Stimulated activated CD4-positive, alpha-beta T cell treated with anti-CD3 and anti-CD28 coated beads, Interleukin-15, amount 100 ng/mL, for 24 hours (primary cell): ENCODE data around the gene ANGPTL4.
"Not testable (repeated sequence)": the region's sequence is repeated elsewhere in the genome, so short reads cannot be mapped to it uniquely, and the experiment has no call there.

Experiments
- DNase-seq: peaks from one replicate; pipeline ENCODE4 v3.0.0-alpha.2; 2020

The ANGPTL4 gene

DNA sequence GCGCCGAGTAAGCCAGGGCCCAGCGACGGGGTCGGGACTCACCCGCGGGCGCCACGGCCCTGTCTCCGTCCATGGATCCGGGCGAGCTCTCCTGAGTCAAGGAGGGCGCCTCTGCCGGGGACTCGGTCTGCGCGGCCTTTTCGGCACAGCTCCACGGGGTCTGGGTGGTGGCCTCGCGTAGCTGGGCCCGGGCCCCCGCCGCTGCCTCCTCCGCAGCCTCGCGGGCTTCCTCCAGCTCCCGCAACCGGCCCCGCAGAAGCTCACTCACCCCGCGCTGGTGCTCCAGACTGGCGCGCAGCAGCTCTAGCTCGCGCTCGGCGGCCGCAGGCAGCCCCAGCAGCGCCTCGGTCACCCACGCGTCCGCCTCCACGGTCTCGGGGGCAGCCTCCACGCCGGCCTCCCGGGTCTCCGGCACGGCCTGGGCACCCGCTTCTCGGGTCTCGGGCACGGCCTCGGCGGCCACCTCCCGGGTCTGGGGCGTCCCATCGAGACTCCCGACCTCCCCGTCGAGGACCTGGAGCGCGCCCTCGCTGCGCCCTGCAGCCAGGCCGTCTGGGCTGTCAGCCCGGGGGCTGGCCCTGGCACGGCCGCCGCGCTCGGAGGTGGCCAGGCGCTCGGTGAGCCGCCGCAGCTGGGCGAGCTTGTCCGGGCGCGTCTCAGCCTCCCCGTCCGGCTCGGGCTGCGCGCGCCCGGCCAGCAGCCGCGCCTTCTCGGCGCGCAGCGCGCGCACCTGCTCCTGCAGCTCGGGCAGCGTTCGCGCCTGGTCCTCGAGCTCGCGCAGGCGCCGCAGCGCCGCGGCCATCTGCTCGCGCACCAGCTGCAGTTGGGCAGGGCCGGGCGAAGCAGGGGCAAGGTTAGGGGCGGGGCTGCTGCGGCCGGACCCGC lies 29.3 kb upstream of the ANGPTL4 start:
- peak; percentile 66 for DNase-seq

DNA sequence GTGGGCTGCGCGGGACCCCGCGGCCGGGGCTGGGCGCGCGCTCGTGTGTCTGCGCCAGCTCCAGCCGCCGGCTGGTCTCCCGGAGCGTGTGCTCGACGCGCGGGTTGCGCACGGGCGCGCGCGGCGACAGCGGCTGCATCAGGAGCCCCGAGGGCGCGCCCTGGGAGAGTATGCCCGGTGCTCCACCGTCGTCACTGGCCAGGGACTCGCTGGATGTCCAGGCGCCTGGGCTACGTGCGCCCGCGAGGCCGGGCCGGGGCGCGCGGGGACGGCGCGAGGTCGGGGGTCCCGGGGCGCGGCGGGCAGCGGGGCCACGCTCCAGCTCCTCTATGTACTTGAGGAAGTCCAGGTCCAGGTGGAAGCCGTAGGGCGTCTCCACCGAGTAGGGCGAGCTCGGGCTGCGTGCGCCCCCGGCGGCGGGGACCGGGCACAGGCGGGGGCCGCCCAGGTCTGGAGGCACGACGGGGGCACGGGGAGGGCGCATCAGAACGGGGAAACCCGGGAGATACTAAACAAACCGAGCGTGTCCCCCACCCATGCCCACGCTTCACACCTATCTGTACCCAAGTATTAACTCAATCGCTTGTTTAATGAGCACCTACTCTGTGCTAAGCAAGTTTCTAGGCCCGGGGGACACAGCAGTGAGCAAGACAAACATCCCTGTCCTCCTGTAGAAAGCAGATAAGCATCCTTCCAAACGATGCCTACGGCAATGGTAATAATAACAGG lies 28.4 kb upstream of the ANGPTL4 start:
- peak; percentile 58 for DNase-seq

DNA sequence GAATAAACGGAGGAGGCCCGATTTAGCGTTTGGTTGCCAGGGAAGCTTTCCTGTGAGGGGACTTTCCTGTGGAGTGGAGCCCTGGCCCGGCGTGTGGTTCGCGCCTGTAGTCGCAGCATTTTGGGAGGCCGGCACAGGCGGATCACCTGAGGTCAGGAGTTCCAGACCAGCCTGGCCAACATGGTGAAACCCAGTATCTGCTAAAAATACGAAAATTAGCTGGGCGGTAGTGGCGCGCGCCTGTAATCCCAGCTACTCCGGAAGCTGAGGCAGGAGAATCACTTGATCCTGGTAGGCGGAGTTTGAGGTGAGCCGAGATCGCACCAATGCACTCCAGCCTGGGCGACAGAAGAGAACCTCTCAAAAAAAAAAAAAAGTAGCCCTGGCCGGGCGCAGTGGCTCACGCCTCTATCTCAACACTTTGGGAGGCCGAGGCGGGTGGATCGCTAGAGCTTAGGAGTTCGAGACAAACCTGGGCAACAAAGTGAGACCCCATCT lies 27.8 kb upstream of the ANGPTL4 start:
- DNase-seq, result no peak

DNA sequence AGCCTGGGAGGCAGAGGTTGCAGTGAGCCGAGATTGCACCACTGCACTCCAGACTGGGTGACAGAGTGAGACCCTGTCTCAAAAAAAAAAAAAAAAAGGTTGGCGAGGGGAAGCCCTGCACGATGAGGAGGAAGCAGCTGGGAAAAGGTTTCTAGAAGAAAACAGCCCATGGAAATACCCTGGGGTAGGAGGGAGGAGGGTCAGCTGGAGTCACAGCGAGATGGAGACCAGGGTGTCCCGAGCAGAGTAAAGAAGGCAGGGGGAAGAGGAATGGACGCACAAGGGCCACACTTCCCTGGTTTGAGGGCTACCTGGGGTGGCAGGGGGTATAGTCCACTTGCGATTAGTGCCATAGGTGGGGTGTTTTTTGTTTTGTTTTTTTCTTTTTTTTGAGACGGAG lies 27.3 kb upstream of the ANGPTL4 start:
- DNase-seq, result no peak

- no peak for DNase-seq
These were observed 26.2 kb upstream of the ANGPTL4 start for GRCh38 chr19:8337728-8338127.

DNA sequence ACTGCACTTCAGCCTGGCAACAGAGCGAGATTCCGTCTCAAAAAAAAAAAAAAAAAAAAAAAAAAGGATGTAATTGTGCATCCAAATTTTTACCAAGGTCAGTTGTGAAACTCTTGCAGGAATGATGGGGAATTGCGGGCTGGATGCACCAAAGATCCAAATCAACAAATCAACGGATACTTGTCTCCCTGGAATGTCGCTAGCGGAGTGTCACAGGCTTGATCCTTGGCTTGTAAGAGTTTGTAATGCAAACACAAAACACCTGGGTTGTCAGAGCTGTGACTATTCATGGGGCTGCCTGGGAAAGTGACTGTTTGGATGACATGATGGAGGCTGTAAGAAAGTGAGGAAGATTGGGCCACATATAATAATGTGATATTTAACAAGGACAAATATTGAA lies 25.1 kb upstream of the ANGPTL4 start:
- DNase-seq, result no peak

DNA sequence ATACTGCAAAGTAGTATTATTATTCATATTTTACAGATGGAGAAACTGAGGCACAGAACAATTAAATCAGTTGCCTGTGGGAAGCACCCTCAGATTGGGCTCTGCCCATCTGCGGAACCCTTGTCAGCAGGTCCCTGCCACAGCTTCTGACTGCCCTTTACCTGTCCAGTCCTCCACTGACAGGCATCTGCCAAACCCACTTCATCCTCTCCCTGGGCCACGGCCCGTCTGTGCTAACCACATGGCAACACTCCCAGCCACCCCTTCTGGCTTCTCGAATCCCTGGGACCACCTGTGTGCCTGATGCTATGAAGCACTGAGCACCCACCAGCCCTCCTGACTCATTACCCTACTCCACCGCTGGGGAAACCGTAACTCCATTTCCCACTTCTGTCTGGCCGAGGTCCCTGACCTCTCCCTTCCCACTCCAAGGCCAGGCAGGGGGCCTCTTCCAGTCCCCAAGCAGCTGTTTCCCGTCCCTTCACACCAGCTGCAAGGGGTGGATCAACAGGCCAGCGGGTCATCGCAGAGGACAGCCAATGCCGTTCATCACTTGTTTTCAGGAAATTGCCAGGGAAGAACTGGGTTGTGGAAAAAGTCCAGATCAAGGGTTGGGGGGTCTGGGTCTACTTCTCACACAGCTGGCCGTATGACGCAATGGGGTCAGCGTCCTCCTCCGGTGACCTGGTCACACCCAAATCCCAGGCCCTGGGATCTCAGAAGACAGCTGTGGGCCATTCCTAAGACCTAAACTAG lies 23.4 kb upstream of the ANGPTL4 start:
- no peak for DNase-seq

GRCh38 chr19:8341504-8341903 lies 22.5 kb upstream of the ANGPTL4 start:
- DNase-seq, result not testable (repeated sequence)

GRCh38 chr19:8342316-8342683 lies 21.7 kb upstream of the ANGPTL4 start:
- no peak for DNase-seq

- DNase-seq, result peak; percentile 97
These were observed 21.1 kb upstream of the ANGPTL4 start, which contains the start of gene KANK3 for GRCh38 chr19:8342684-8343482. TSS of gene KANK3 (minus strand) at chr19:8343262. CDS start at chr19:8337828, 5,434 bp downstream.

DNA sequence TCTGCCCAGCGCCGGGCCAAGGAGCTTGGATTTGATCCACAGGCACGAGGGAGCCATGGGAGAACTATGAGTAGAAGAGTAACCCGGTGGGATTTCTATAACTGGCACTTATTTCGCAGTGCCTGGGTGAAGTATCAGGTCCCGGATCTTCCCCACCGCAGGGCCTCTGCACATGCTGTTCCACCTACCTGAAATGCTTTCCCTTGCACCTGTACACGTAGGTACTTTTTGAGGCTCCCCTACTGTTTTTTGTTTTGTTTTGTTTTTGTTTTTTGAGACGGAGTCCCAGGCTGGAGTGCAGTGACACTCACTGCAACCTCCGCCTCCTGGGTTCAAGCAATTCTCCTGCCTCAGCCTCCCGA lies 20.5 kb upstream of the ANGPTL4 start:
- DNase-seq, result no peak

DNA sequence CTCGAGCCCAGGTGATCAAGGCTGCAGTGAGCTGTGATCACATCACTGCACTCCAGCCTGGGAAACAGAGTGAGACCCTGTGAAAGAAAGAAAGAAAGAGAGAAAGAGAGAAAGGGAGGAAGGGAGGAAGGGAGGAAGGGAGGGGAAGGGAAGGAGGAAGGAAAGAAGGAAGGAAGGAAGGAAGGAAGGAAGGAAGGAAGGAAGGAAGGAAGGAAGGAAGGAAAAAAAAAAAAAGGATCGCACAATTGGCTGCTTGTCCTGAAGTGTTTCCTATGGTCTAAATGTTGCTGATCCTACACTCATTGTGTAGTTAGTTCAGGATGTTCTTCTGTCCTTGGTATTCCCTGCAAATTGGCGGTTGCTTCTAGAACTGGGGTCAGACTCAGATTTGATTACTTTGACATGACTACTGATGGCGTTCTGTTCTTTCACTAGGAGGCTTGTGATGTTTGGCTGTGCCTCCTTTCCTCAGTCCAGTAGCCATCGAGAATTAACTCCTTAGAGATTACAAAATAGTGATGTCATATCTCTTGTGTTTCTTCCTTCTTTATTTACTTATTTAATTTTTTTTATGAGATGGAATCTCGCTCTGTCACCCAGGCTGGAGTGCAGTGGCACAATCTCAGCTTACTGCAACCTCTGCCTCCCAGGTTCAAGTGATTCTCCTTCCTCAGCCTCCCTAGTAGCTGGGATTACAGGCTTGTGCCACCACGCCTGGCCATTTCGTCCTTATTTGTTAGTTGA lies 14.2 kb upstream of the ANGPTL4 start:
- not testable (repeated sequence) for DNase-seq

- no peak for DNase-seq
These were observed 11.7 kb upstream of the ANGPTL4 start for GRCh38 chr19:8352134-8352827.

- DNase-seq, result not testable (repeated sequence)
These were observed 11.1 kb upstream of the ANGPTL4 start for GRCh38 chr19:8352845-8353244.

- DNase-seq, result no peak
These were observed 8.1 kb upstream of the ANGPTL4 start for GRCh38 chr19:8355631-8356402.

DNA sequence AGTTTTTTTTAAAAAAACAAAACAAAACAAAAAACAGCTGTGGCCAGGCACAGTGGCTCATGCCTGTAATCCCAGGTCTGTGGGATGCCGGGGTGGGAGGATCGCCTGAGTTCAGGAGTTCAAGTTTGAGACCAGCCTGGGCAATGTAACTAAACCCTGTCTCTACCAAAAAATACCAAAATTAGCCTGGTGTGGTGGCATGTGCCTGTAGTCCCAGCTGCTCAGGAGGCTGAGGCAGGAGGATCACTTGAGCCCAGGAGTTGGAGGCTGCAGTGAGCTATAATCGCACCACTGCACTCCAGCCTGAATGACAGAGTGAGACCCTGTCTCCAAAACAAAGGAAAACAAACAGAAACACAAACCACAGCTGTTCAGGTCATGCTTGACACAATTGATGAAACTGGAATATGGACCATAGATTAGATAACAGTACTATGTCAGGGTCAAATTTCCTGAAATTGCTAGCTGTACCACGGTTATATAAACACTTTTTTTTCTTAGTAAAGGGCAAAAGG lies 6.9 kb upstream of the ANGPTL4 start:
- DNase-seq, result no peak

- DNase-seq, result no peak
These were observed 5.0 kb upstream of the ANGPTL4 start for GRCh38 chr19:8358948-8359347.

GRCh38 chr19:8360196-8360595 lies 3.8 kb upstream of the ANGPTL4 start:
- DNase-seq, result no peak

DNA sequence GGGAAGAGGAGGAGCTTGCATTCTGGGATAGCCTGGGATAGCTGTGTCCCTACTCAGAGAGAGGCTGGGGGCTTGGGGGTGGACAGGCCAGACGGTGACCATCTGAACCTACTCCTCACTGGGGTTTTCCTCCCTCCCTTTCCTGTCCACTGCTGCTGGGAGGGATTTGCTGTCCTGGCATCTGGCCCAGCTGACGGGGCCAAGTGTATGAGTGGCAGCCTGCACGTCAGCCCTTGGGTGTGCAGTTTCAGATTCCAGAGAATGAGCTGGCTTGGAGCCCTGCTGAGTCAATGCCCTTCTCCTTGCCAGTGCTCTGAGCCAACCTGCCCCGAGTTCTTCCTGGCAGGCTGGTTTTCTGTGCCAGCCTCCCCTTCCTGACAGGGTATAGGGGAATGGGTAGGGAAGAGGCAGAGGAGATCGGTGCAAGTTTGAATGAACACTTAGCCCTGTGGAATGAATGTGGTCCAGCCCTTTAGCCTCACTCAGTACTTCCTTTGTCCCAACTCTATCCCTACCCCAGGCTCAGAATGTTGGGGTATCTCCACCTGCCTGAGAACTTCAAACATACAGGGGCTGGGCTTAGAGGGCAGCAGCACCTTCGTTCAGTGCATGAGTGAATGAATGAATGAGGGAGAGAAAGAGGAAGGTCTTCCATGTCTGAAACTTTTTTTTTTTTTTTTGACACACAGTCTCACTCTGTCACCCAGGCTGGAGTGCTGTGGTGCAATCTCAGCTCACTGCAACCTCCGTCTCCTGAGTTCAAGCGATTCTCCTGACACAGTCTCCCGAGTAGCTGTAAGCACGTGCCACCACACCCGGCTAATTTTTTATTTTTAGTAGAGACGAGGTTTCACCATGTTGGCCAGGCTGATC lies 1.8 kb upstream of the ANGPTL4 start:
- DNase-seq, result peak; percentile 43
